GM21786 (cell line): ENCODE results near the gene HSD3B2.
"Not testable (repeated sequence)": the region's sequence is repeated elsewhere in the genome, so short reads cannot be mapped to it uniquely, and the experiment has no call there.

Experiments
- ATAC-seq: cut with Tn5 transposase; IDR thresholded peaks from one replicate; pipeline ENCODE4 v1.9.1; 2021; ENCODE audit not compliant: unreplicated experiment

HSD3B2 gene

GRCh38 chr1:119414950-119415349 is at the start of gene HSD3B2:
HSD3B2 (plus strand) TSS chr1:119415150; CDS start chr1:119415420, 270 bp downstream.
- no peak for ATAC-seq

GRCh38 chr1:119366424-119366823 is 48.5 kb upstream of the HSD3B2 start:
- ATAC-seq: peak; percentile 57

- ATAC-seq: no peak
These were observed 47.4 kb upstream of the HSD3B2 start for GRCh38 chr1:119367432-119368124.

GRCh38 chr1:119368554-119368953 is 46.4 kb upstream of the HSD3B2 start, which contains the start of gene HAO2:
HAO2 (plus strand) TSS chr1:119368785; CDS start chr1:119381086, 12,301 bp downstream.
- no peak for ATAC-seq

- ATAC-seq: no peak
These were observed 44.2 kb upstream of the HSD3B2 start for GRCh38 chr1:119370748-119371147.

GRCh38 chr1:119371815-119372214 is 43.1 kb upstream of the HSD3B2 start:
- no peak for ATAC-seq

GRCh38 chr1:119372503-119373086 is 42.4 kb upstream of the HSD3B2 start:
- ATAC-seq: peak; percentile 70

- ATAC-seq: no peak
These were observed 41.5 kb upstream of the HSD3B2 start for GRCh38 chr1:119373465-119373864.

GRCh38 chr1:119374208-119374874 is 40.6 kb upstream of the HSD3B2 start:
- ATAC-seq: no peak

- no peak for ATAC-seq
These were observed 39.6 kb upstream of the HSD3B2 start for GRCh38 chr1:119375366-119375765.

- no peak for ATAC-seq
These were observed 38.4 kb upstream of the HSD3B2 start for GRCh38 chr1:119376594-119376993.

GRCh38 chr1:119377594-119377993 is 37.4 kb upstream of the HSD3B2 start:
- ATAC-seq: not testable (repeated sequence)

- no peak for ATAC-seq
These were observed 35.8 kb upstream of the HSD3B2 start for GRCh38 chr1:119379117-119379516.

GRCh38 chr1:119380304-119380703 is 34.6 kb upstream of the HSD3B2 start:
- no peak for ATAC-seq

GRCh38 chr1:119380983-119381662 is 33.8 kb upstream of the HSD3B2 start:
- ATAC-seq: no peak

- no peak for ATAC-seq
These were observed 30.4 kb upstream of the HSD3B2 start for GRCh38 chr1:119384591-119384990.

- no peak for ATAC-seq
These were observed 29.3 kb upstream of the HSD3B2 start for GRCh38 chr1:119385650-119386049.

GRCh38 chr1:119387858-119388257 is 27.1 kb upstream of the HSD3B2 start:
- no peak for ATAC-seq

GRCh38 chr1:119388450-119388849 is 26.5 kb upstream of the HSD3B2 start:
- ATAC-seq: no peak

GRCh38 chr1:119390526-119390925 is 24.4 kb upstream of the HSD3B2 start:
- ATAC-seq: no peak

GRCh38 chr1:119391749-119392148 is 23.2 kb upstream of the HSD3B2 start:
- no peak for ATAC-seq

GRCh38 chr1:119394085-119394484 is 20.9 kb upstream of the HSD3B2 start:
- no peak for ATAC-seq
